Neuronal stem cell (in vitro differentiated cells): ENCODE data around the gene SLAMF7.

ENCODE experiments used
- DNase-seq: peaks from one replicate; pipeline ENCODE4 v3.0.0-alpha.2; 2013; ENCODE audit warnings: low spot score
- H2AFZ ChIP-seq: one replicate; pipeline ENCODE4 v1.6.1; 2013; ENCODE audit warnings: mild to moderate bottlenecking, low read length, inconsistent platforms
- H2AK5ac ChIP-seq: 2 replicates; pipeline ENCODE4 v1.6.1; 2013; ENCODE audit warnings: low read depth, mild to moderate bottlenecking, inconsistent platforms, low read length, moderate library complexity, mixed read lengths
- H2BK120ac ChIP-seq: 2 replicates; pipeline ENCODE4 v1.6.1; 2013; ENCODE audit warnings: low read depth, mild to moderate bottlenecking, inconsistent platforms, low read length, moderate library complexity, mixed read lengths
- H2BK12ac ChIP-seq: one replicate; pipeline ENCODE4 v1.6.1; 2013; ENCODE audit warnings: low read length, inconsistent platforms
- H2BK15ac ChIP-seq: 2 replicates; pipeline ENCODE4 v1.6.1; 2013; ENCODE audit warnings: mild to moderate bottlenecking, low read length, inconsistent platforms, mixed read lengths
- H2BK5ac ChIP-seq: one replicate; pipeline ENCODE4 v1.6.1; 2013; ENCODE audit warnings: inconsistent platforms, mild to moderate bottlenecking, low read length, moderate library complexity
- H3K14ac ChIP-seq: one replicate; pipeline ENCODE4 v1.6.1; 2013; ENCODE audit warnings: low read length, inconsistent platforms
- H3K18ac ChIP-seq: 2 replicates; pipeline ENCODE4 v1.6.1; 2013; ENCODE audit warnings: low read length, inconsistent platforms
- H3K23ac ChIP-seq: 2 replicates; pipeline ENCODE4 v1.6.1; 2013; ENCODE audit warnings: low read depth, mild to moderate bottlenecking, mixed read lengths, low read length, inconsistent platforms; ENCODE audit not compliant: poor library complexity
- H3K27ac ChIP-seq: replicated peaks from 3 replicates; pipeline ENCODE4 v1.5.1; 2013; ENCODE audit warnings: low read length, inconsistent platforms
- H3K27me3 ChIP-seq, 3 experiments: 2 replicates each; pipeline ENCODE4 v1.6.1; 2013; ENCODE audit warnings: low read length in 3 of 3, mild to moderate bottlenecking in 2 of 3, inconsistent platforms in 1 of 3, low read depth in 1 of 3, mixed read lengths in 1 of 3, moderate library complexity in 1 of 3; ENCODE audit not compliant: control insufficient read depth in 3 of 3, insufficient read depth in 3 of 3
- H3K36me3 ChIP-seq, 2 donors: replicated peaks in 1 of 2; 2 replicates each; pipeline ENCODE4 v1.6.1; 2013; ENCODE audit warnings: low read length in 2 of 2; ENCODE audit not compliant: control insufficient read depth in 2 of 2, insufficient read depth in 2 of 2
- H3K4ac ChIP-seq: 2 replicates; pipeline ENCODE4 v1.6.1; 2013; ENCODE audit warnings: inconsistent platforms, mild to moderate bottlenecking, low read length, moderate library complexity
- H3K4me1 ChIP-seq, 2 donors: 1 replicate in 1 of 2; 2 replicates in 1 of 2; pipeline ENCODE4 v1.6.1; 2013; ENCODE audit warnings: low read length in 2 of 2, low read depth in 1 of 2; ENCODE audit not compliant: control insufficient read depth in 2 of 2, insufficient read depth in 1 of 2
- H3K4me2 ChIP-seq: one replicate; pipeline ENCODE4 v1.6.1; 2013; ENCODE audit warnings: mild to moderate bottlenecking, low read length, inconsistent platforms; ENCODE audit not compliant: insufficient read depth, poor library complexity, severe bottlenecking
- H3K4me3 ChIP-seq, 2 donors: 2 replicates each; pipeline ENCODE4 v1.5.1; 2013; ENCODE audit warnings: low read length in 2 of 2, mild to moderate bottlenecking in 2 of 2, inconsistent platforms in 1 of 2, moderate library complexity in 1 of 2
- H3K79me1 ChIP-seq: one replicate; pipeline ENCODE4 v1.6.1; 2013; ENCODE audit warnings: low read depth, mild to moderate bottlenecking, inconsistent platforms, low read length, moderate library complexity
- H3K9ac ChIP-seq: one replicate; pipeline ENCODE4 v1.6.1; 2013; ENCODE audit warnings: mild to moderate bottlenecking, low read depth, low read length, inconsistent platforms; ENCODE audit not compliant: poor library complexity
- H3K9me3 ChIP-seq, 2 donors: replicated peaks in 1 of 2; 2 replicates each; pipeline versions ENCODE3 to v1.6.1; 2013; ENCODE audit warnings: low read length in 2 of 2, mild to moderate bottlenecking in 2 of 2, inconsistent platforms in 1 of 2, low read depth in 1 of 2, mixed read lengths in 1 of 2, moderate library complexity in 1 of 2; ENCODE audit not compliant: control insufficient read depth in 2 of 2, insufficient read depth in 1 of 2
- H4K8ac ChIP-seq: one replicate; pipeline ENCODE4 v1.6.1; 2013; ENCODE audit warnings: low read depth, mild to moderate bottlenecking, inconsistent platforms, low read length, moderate library complexity
- H4K91ac ChIP-seq: one replicate; pipeline ENCODE4 v1.6.1; 2013; ENCODE audit warnings: low read length, low read depth, mild to moderate bottlenecking, inconsistent platforms; ENCODE audit not compliant: poor library complexity
- WGBS, 2 donors: extraction: QIAGEN DNeasy Blood & Tissue Kit; methylation state at CpG; one replicate each; pipeline ENCODE4 v1.1.7; 2013; ENCODE audit warnings: missing lambda C conversion rate in 2 of 2, mixed read lengths in 1 of 2; ENCODE audit not compliant: insufficient read length in 2 of 2, insufficient replicate concordance in 1 of 2; ENCODE audit errors: extremely low coverage in 2 of 2; 5-methylcytosine and 5-hydroxymethylcytosine counted together

Gene SLAMF7

GRCh38 chr1:160742428-160743127 is 3.5 kb downstream of the SLAMF7 start:
- Histone ChIP-seq H3K18ac (no peak overlapping the region), H3K4me3 (no peak overlapping the region), H3K23ac (no peak overlapping the region), H2AFZ (no peak overlapping the region), H3K9me3 (no peaks in the 10 kb centered on the region), H3K36me3 (no peaks in the 10 kb centered on the region), H3K4me1 (no peaks in the 10 kb centered on the region), H2BK120ac (no peak overlapping the region), H3K79me1 (no peaks in the 10 kb centered on the region), H2BK5ac (no peak overlapping the region), H3K4ac (no peak overlapping the region), H2BK12ac (no peak overlapping the region), H4K8ac (no peak overlapping the region), H2AK5ac (no peak overlapping the region), H3K4me2 (no peak overlapping the region), H3K14ac (no peak overlapping the region), H2BK15ac (no peak overlapping the region), H3K27ac (no peak overlapping the region), H3K9ac (no peak overlapping the region), H4K91ac (no peak overlapping the region), H3K27me3 (no peaks in the 10 kb centered on the region)
- no CpG with 5 or more reads among the region's 8 CpGs for WGBS, 2 donors
- no peak for DNase-seq

GRCh38 chr1:160743266-160743665 is 4.2 kb downstream of the SLAMF7 start:
- no peak overlapping the region for H3K9ac ChIP-seq
- H2BK120ac ChIP-seq = no peak overlapping the region
- no peak for DNase-seq
- no CpG with 5 or more reads among the region's 3 CpGs for WGBS, 2 donors
- H3K4me3 ChIP-seq = no peak overlapping the region
- H4K8ac ChIP-seq = no peak overlapping the region
- H2BK12ac ChIP-seq = no peak overlapping the region
- no peak overlapping the region for H2BK15ac ChIP-seq
- H3K27ac ChIP-seq = no peak overlapping the region
- H2AFZ ChIP-seq = no peak overlapping the region
- H4K91ac ChIP-seq = no peak overlapping the region
- no peaks in the 10 kb centered on the region for H3K79me1 ChIP-seq
- no peak overlapping the region for H3K14ac ChIP-seq
- H3K36me3 ChIP-seq = no peaks in the 10 kb centered on the region
- no peak overlapping the region for H2AK5ac ChIP-seq
- H3K4ac ChIP-seq = no peak overlapping the region
- H3K27me3 ChIP-seq = no peaks in the 10 kb centered on the region
- no peak overlapping the region for H3K18ac ChIP-seq
- H3K23ac ChIP-seq = no peak overlapping the region
- no peaks in the 10 kb centered on the region for H3K9me3 ChIP-seq
- no peak overlapping the region for H2BK5ac ChIP-seq
- no peaks in the 10 kb centered on the region for H3K4me1 ChIP-seq
- no peak overlapping the region for H3K4me2 ChIP-seq

DNA sequence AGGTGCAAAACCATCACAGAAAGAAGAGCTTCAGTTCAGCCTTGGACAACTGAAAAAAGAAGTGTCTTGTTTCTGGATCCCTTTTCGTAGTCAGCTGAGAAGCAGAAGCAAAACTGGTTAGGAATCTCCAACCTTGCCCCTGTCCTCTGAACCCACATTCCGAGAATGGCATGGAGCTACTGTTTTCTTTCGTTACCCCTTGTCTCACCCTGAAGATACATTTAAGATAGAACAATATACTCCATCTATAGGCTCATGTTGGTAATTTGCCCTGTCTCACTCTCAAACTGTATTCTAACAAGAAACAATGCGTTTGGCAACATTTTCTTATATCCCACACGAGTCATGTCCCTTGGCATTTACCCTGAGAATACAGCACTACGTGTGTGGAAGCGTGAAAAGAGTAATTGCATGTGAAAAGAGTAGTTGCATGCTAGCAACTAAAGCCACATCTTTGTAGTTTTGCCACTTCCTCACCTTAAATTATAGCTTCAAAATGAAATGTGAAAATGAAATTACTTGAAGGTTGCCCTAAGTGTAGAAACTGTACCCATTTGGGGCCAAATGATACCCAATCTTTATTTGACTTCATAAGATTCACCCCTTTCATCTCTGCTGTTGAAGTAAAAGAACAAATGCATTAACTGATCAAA is 5.3 kb downstream of the SLAMF7 start:
- Histone ChIP-seq H2AK5ac (no peak overlapping the region), H3K23ac (no peak overlapping the region), H3K27ac (no peak overlapping the region), H3K14ac (no peak overlapping the region), H2BK12ac (no peak overlapping the region), H3K36me3 (no peaks in the 10 kb centered on the region), H3K9me3 (no peaks in the 10 kb centered on the region), H3K18ac (no peak overlapping the region), H3K4ac (no peak overlapping the region), H2BK5ac (no peak overlapping the region), H3K4me2 (no peak overlapping the region), H3K4me3 (no peak overlapping the region), H3K4me1 (no peaks in the 10 kb centered on the region), H3K27me3 (no peaks in the 10 kb centered on the region), H4K91ac (no peak overlapping the region), H3K79me1 (no peaks in the 10 kb centered on the region), H2AFZ (no peak overlapping the region), H3K9ac (no peak overlapping the region), H2BK120ac (no peak overlapping the region), H2BK15ac (no peak overlapping the region), H4K8ac (no peak overlapping the region)
- DNase-seq = no peak
- no CpG with 5 or more reads among the region's 7 CpGs for WGBS, 2 donors

DNA sequence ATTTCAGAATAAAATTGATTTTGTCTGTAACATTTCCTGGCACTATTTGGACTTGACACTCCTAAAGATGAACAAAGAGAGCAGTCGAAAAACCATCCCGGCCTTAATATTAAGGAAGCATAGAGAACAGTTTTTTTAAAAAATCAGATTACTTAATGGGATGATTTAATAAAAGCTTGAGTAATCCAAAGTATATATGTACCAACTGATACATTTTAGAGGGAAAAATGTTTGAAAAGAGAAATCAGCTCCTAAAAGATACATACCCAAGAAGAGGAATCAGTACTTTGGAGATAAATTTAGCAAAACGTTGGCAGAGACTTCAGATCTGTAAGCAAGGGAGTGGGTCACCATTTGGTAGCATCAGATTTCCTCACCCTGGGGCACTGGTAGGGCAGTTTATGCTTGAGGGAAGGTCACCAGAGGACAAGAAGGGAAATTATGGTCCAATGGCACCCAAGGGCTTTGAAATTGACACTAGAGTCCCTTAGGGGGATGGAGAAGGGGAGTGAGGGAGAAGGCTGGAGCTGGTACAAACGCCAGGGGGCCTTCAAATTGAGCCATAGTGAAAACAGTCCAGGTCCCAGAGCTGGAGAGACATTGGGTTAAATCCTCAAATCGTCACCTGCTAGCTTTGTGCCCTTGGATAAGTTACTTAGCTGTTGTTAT is 5.9 kb downstream of the SLAMF7 start:
- H2BK120ac ChIP-seq = no peak overlapping the region
- no CpG with 5 or more reads among the region's 5 CpGs for WGBS, 2 donors
- no peak overlapping the region for H4K91ac ChIP-seq
- DNase-seq = no peak
- H3K36me3 ChIP-seq = no peaks in the 10 kb centered on the region
- no peak overlapping the region for H2AFZ ChIP-seq
- H4K8ac ChIP-seq = no peak overlapping the region
- H3K27ac ChIP-seq = no peak overlapping the region
- H3K27me3 ChIP-seq = no peaks in the 10 kb centered on the region
- H3K18ac ChIP-seq = no peak overlapping the region
- H3K79me1 ChIP-seq = no peaks in the 10 kb centered on the region
- H3K9ac ChIP-seq = no peak overlapping the region
- H3K4me3 ChIP-seq = no peak overlapping the region
- H3K4me2 ChIP-seq = no peak overlapping the region
- no peak overlapping the region for H2BK12ac ChIP-seq
- H2BK5ac ChIP-seq = no peak overlapping the region
- H2BK15ac ChIP-seq = no peak overlapping the region
- no peak overlapping the region for H2AK5ac ChIP-seq
- H3K4ac ChIP-seq = no peak overlapping the region
- no peak overlapping the region for H3K14ac ChIP-seq
- no peak overlapping the region for H3K23ac ChIP-seq
- H3K4me1 ChIP-seq = no peaks in the 10 kb centered on the region
- no peaks in the 10 kb centered on the region for H3K9me3 ChIP-seq
